HG03060 (cell line): ENCODE results near the gene ZNF398.

Experiments
- ATAC-seq: cut with Tn5 transposase; IDR thresholded peaks from one replicate; pipeline ENCODE4 v1.9.1; 2021; ENCODE audit warnings: low read depth, moderate number of reproducible peaks; ENCODE audit not compliant: unreplicated experiment

ZNF398 gene

GRCh38 chr7:149147752-149148653 is 750 bp downstream of the ZNF398 start:
- peak; percentile 11 for ATAC-seq

GRCh38 chr7:149150981-149151380 is 3.7 kb downstream of the ZNF398 start:
- no peak for ATAC-seq

- ATAC-seq, result no peak
These were observed 6.1 kb downstream of the ZNF398 start for GRCh38 chr7:149153346-149153745.

GRCh38 chr7:149154056-149154455 is 6.8 kb downstream of the ZNF398 start:
- ATAC-seq, result no peak

- ATAC-seq, result no peak
These were observed 9.6 kb downstream of the ZNF398 start for GRCh38 chr7:149156898-149157297.

GRCh38 chr7:149161241-149161848 is 14.1 kb downstream of the ZNF398 start:
- no peak for ATAC-seq

GRCh38 chr7:149166142-149166541 is 18.9 kb downstream of the ZNF398 start:
- ATAC-seq, result no peak

- no peak for ATAC-seq
These were observed 19.5 kb downstream of the ZNF398 start for GRCh38 chr7:149166630-149167352.

GRCh38 chr7:149171892-149172533 is 24.8 kb downstream of the ZNF398 start:
- ATAC-seq, result no peak

GRCh38 chr7:149172534-149172920 is 25.3 kb downstream of the ZNF398 start:
- no peak for ATAC-seq

GRCh38 chr7:149175150-149175549 is 27.9 kb downstream of the ZNF398 start:
- no peak for ATAC-seq

GRCh38 chr7:149179241-149179640 is 32.0 kb downstream of the ZNF398 start:
- no peak for ATAC-seq

GRCh38 chr7:149180722-149181449 is 33.6 kb downstream of the ZNF398 start:
- no peak for ATAC-seq

- no peak for ATAC-seq
These were observed 34.2 kb downstream of the ZNF398 start for GRCh38 chr7:149181450-149181790.

GRCh38 chr7:149184274-149184673 is 37.0 kb downstream of the ZNF398 start:
- no peak for ATAC-seq

- ATAC-seq, result no peak
These were observed 41.0 kb downstream of the ZNF398 start for GRCh38 chr7:149188213-149188612.

GRCh38 chr7:149188637-149189259 is 41.5 kb downstream of the ZNF398 start:
- ATAC-seq, result no peak

GRCh38 chr7:149191851-149192250 is 44.6 kb downstream of the ZNF398 start:
- ATAC-seq, result no peak

- no peak for ATAC-seq
These were observed 47.5 kb downstream of the ZNF398 start for GRCh38 chr7:149194799-149195179.
